Suprapubic skin (tissue), 4 donors: Measurements from ENCODE around the gene CACNA2D4. TPM values are rescaled to one million over a fixed set of nuclear protein-coding genes. Genes with fewer than 3 reads are reported as not detected.

Experiments used
- DNase-seq, 2 donors: peaks; one replicate each; pipeline ENCODE4 v3.0.0-alpha.2; 2019; ENCODE audit warnings: low spot score in 2 of 2
- H3K27ac ChIP-seq: fragments of 200-600 bp; sonication (generic); one replicate; pipeline ENCODE4 v1.5.1; 2019
- H3K27me3 ChIP-seq: fragments of 200-600 bp; sonication (generic); one replicate; pipeline ENCODE4 v1.5.1; 2019
- H3K36me3 ChIP-seq: fragments of 200-600 bp; sonication (generic); one replicate; pipeline ENCODE4 v1.5.1; 2019
- H3K4me1 ChIP-seq: fragments of 200-600 bp; sonication (generic); one replicate; pipeline ENCODE4 v1.5.1; 2019
- H3K4me3 ChIP-seq: fragments of 200-600 bp; sonication (generic); one replicate; pipeline ENCODE4 v1.5.1; 2019; ENCODE audit warnings: mild to moderate bottlenecking
- H3K9me3 ChIP-seq: fragments of 200-600 bp; sonication (generic); one replicate; pipeline ENCODE4 v1.5.1; 2019
- CTCF ChIP-seq, 2 donors: fragments of 200-600 bp in 1 of 2; fragments of 450-650 bp in 1 of 2; sonication (generic) in 1 of 2; IDR thresholded peaks; one replicate each; pipeline ENCODE4 v1.5.1; 2016 to 2019; ENCODE audit warnings: antibody characterized with exemption in 2 of 2, mild to moderate bottlenecking in 1 of 2, moderate library complexity in 1 of 2
- EP300 ChIP-seq: sonication (generic); formaldehyde crosslinking; IDR thresholded peaks from one replicate; pipeline ENCODE4 v1.6.1; 2017; ENCODE audit warnings: antibody characterized with exemption
- POLR2A ChIP-seq, 2 donors: fragments of 450-650 bp; IDR thresholded peaks; one replicate each; pipeline ENCODE4 v1.6.1; 2017; ENCODE audit warnings: antibody characterized with exemption in 2 of 2, mild to moderate bottlenecking in 2 of 2, moderate library complexity in 2 of 2
- POLR2AphosphoS5 ChIP-seq, 3 donors: sonication (generic); formaldehyde crosslinking; IDR thresholded peaks; one replicate each; pipeline ENCODE4 v1.6.1; 2017; ENCODE audit warnings: antibody characterized with exemption in 3 of 3
- WGBS: methylation state at CpG from one replicate; pipeline ENCODE4 v1.1.5; 2018; 5-methylcytosine and 5-hydroxymethylcytosine counted together
- total RNA-seq, 4 donors: library from RNA; depleted of rRNA; stranded (reverse); fragments of >200 nt; gene quantifications; one replicate each; pipeline ENCODE4 v1.1.0, GENCODE V29; 2016

CACNA2D4 gene
- total RNA-seq, 4 donors from 2014 or later = 0.56 to 1.5 (median 0.97) TPM

- 88% methylated on average over 22 of the region's 22 CpGs for WGBS
- TF ChIP-seq CTCF (IDR thresholded peaks at IDR 0.05) (no peak), POLR2A (IDR thresholded peaks at IDR 0.05) (no peak), POLR2AphosphoS5 (IDR thresholded peaks at IDR 0.05) (no peak), EP300 (no peak)
- no peak for DNase-seq
- no peak overlapping the region for H3K4me3 ChIP-seq
- H3K4me1 ChIP-seq = peaks cover 26% of the 10 kb centered on the region
- H3K27me3 ChIP-seq = peaks cover 6% of the 10 kb centered on the region
- no peaks in the 10 kb centered on the region for H3K9me3 ChIP-seq
- H3K27ac ChIP-seq = no peak overlapping the region
- no peaks in the 10 kb centered on the region for H3K36me3 ChIP-seq
These were observed 109.5 kb downstream of the CACNA2D4 start for GRCh38 chr12:1808798-1809480.

GRCh38 chr12:1808036-1808797 lies 110.2 kb downstream of the CACNA2D4 start:
- 88% methylated on average over 19 of the region's 19 CpGs for WGBS
- peaks cover 20% of the 10 kb centered on the region for H3K4me1 ChIP-seq
- no peaks in the 10 kb centered on the region for H3K9me3 ChIP-seq
- H3K27me3 ChIP-seq = peaks cover 4% of the 10 kb centered on the region
- no peak for DNase-seq
- H3K4me3 ChIP-seq = no peak overlapping the region
- H3K27ac ChIP-seq = no peak overlapping the region
- TF ChIP-seq CTCF (IDR thresholded peaks at IDR 0.05) (no peak), POLR2A (IDR thresholded peaks at IDR 0.05) (no peak), EP300 (no peak), POLR2AphosphoS5 (IDR thresholded peaks at IDR 0.05) (no peak)
- H3K36me3 ChIP-seq = no peaks in the 10 kb centered on the region

- no peaks in the 10 kb centered on the region for H3K27me3 ChIP-seq
- H3K4me1 ChIP-seq = peaks cover 20% of the 10 kb centered on the region
- no peaks in the 10 kb centered on the region for H3K9me3 ChIP-seq
- TF ChIP-seq POLR2AphosphoS5 (IDR thresholded peaks at IDR 0.05) (no peak), CTCF (IDR thresholded peaks at IDR 0.05) (no peak), EP300 (no peak), POLR2A (IDR thresholded peaks at IDR 0.05) (no peak)
- WGBS = 91% methylated on average over 15 of the region's 15 CpGs
- no peak overlapping the region for H3K4me3 ChIP-seq
- no peaks in the 10 kb centered on the region for H3K36me3 ChIP-seq
- DNase-seq = no peak
- no peak overlapping the region for H3K27ac ChIP-seq
These were observed 111.2 kb downstream of the CACNA2D4 start for GRCh38 chr12:1807087-1807860.

- Histone ChIP-seq H3K4me1 (peaks cover 20% of the 10 kb centered on the region), H3K36me3 (no peaks in the 10 kb centered on the region), H3K4me3 (no peak overlapping the region), H3K9me3 (no peaks in the 10 kb centered on the region), H3K27ac (no peak overlapping the region), H3K27me3 (no peaks in the 10 kb centered on the region)
- DNase-seq = peak in 1 of 2 donors; percentile 54
- no peak for TF ChIP-seq POLR2AphosphoS5 (IDR thresholded peaks at IDR 0.05)
- WGBS = 52% methylated on average over 7 of the region's 7 CpGs
These were observed 112.0 kb downstream of the CACNA2D4 start for GRCh38 chr12:1806301-1807086.

GRCh38 chr12:1805441-1806081 lies 112.9 kb downstream of the CACNA2D4 start:
- no peaks in the 10 kb centered on the region for H3K9me3 ChIP-seq
- no peaks in the 10 kb centered on the region for H3K27me3 ChIP-seq
- DNase-seq = peak; percentile 60 to 65
- 81% methylated on average over 16 of the region's 16 CpGs for WGBS
- no peak overlapping the region for H3K27ac ChIP-seq
- H3K4me3 ChIP-seq = no peak overlapping the region
- H3K4me1 ChIP-seq = peaks cover 20% of the 10 kb centered on the region
- TF ChIP-seq CTCF (IDR thresholded peaks at IDR 0.05) (no peak), POLR2AphosphoS5 (IDR thresholded peaks at IDR 0.05) (no peak), POLR2A (IDR thresholded peaks at IDR 0.05) (no peak), EP300 (no peak)
- H3K36me3 ChIP-seq = no peaks in the 10 kb centered on the region
